ENCODE results near the gene KIT.

The KIT gene

GRCh38 chr4:54708339-54709279 lies 50.9 kb downstream of the KIT start:
- DNase-seq: no peak

GRCh38 chr4:54709400-54709799 lies 51.6 kb downstream of the KIT start:
- no peak for DNase-seq

GRCh38 chr4:54712206-54712605 lies 54.4 kb downstream of the KIT start:
- DNase-seq: no peak

GRCh38 chr4:54714631-54715030 lies 56.9 kb downstream of the KIT start:
- DNase-seq: no peak

- no peak for DNase-seq
These were observed 58.8 kb downstream of the KIT start for GRCh38 chr4:54716478-54717065.

- no peak for DNase-seq
These were observed 59.9 kb downstream of the KIT start for GRCh38 chr4:54717694-54718093.

- DNase-seq: no peak
These were observed 61.6 kb downstream of the KIT start for GRCh38 chr4:54719378-54719777.

- DNase-seq: no peak
These were observed 65.5 kb downstream of the KIT start for GRCh38 chr4:54723220-54723619.

GRCh38 chr4:54723820-54724219 lies 66.1 kb downstream of the KIT start:
- DNase-seq: no peak

GRCh38 chr4:54726907-54727306 lies 69.2 kb downstream of the KIT start:
- DNase-seq: no peak

GRCh38 chr4:54727346-54727745 lies 69.6 kb downstream of the KIT start:
- DNase-seq: no peak

- peak in 1 of 2 experiments; percentile 16 for DNase-seq
These were observed 70.6 kb downstream of the KIT start for GRCh38 chr4:54728368-54728767.

- no peak for DNase-seq
These were observed 71.5 kb downstream of the KIT start for GRCh38 chr4:54729256-54729655.

- DNase-seq: no peak
These were observed 72.8 kb downstream of the KIT start for GRCh38 chr4:54730581-54730980.

GRCh38 chr4:54731552-54731951 lies 73.8 kb downstream of the KIT start:
- no peak for DNase-seq

GRCh38 chr4:54731976-54732375 lies 74.2 kb downstream of the KIT start:
- no peak for DNase-seq

- DNase-seq: no peak
These were observed 79.7 kb downstream of the KIT start for GRCh38 chr4:54737421-54737820.

- DNase-seq: no peak
These were observed 83.4 kb downstream of the KIT start for GRCh38 chr4:54741202-54741601.

- no peak for DNase-seq
These were observed 85.1 kb downstream of the KIT start for GRCh38 chr4:54742636-54743399.

- DNase-seq: no peak
These were observed 85.8 kb downstream of the KIT start for GRCh38 chr4:54743562-54743961.

GRCh38 chr4:54744487-54744886 lies 86.7 kb downstream of the KIT start:
- DNase-seq: no peak

- no peak for DNase-seq
These were observed 87.4 kb downstream of the KIT start for GRCh38 chr4:54745031-54745770.

- no peak for DNase-seq
These were observed 88.5 kb downstream of the KIT start for GRCh38 chr4:54746218-54746617.

All from NCI-H526 (cell line).